ENCODE results near the gene SLC9A9.

The SLC9A9 gene

GRCh38 chr3:143278721-143279120 lies 569.5 kb downstream of the SLC9A9 start:
- Histone ChIP-seq H3K4me1 (ENCODE audit: insufficient read depth, low read length) (no peaks in the 10 kb centered on the region), H3K9ac (ENCODE audit: low read depth, low read length) (no peak overlapping the region), H3K9me3 (ENCODE audit: control insufficient read depth, insufficient read depth, low read length) (no peaks in the 10 kb centered on the region), H3K36me3 (ENCODE audit: insufficient read depth, low read length) (no peaks in the 10 kb centered on the region)

DNA sequence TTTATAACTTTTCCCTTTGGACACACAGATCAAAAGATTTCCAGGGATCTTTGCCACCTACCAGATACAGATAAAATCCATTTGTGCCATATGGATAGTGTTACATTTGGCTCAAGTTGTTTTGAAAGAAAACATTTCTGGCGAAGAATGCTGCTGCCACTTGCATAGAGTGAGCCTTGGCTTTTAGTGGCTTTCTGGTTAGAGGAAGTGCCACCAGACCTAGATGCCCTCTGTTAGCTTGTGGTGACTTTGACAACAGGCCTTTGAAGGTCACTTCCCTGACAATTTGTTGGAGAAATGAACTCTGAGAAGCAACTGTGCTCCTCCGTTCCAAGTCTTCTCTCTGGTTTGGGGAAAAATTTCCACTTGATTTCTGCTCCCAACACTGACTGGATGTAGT lies 570.7 kb downstream of the SLC9A9 start:
- Histone ChIP-seq H3K4me1 (ENCODE audit: insufficient read depth, low read length) (no peaks in the 10 kb centered on the region), H3K36me3 (ENCODE audit: insufficient read depth, low read length) (no peaks in the 10 kb centered on the region), H3K9ac (ENCODE audit: low read depth, low read length) (no peak overlapping the region), H3K9me3 (ENCODE audit: control insufficient read depth, insufficient read depth, low read length) (no peaks in the 10 kb centered on the region)

- H3K9me3 ChIP-seq (ENCODE audit: control insufficient read depth, insufficient read depth, low read length): no peaks in the 10 kb centered on the region
- H3K4me1 ChIP-seq (ENCODE audit: insufficient read depth, low read length): no peaks in the 10 kb centered on the region
- no peaks in the 10 kb centered on the region for H3K36me3 ChIP-seq (ENCODE audit: insufficient read depth, low read length)
- no peak overlapping the region for H3K9ac ChIP-seq (ENCODE audit: low read depth, low read length)
Measured at GRCh38 chr3:143276592-143276991, 571.7 kb downstream of the SLC9A9 start.

- Histone ChIP-seq H3K4me1 (ENCODE audit: insufficient read depth, low read length) (no peaks in the 10 kb centered on the region), H3K9ac (ENCODE audit: low read depth, low read length) (no peak overlapping the region), H3K36me3 (ENCODE audit: insufficient read depth, low read length) (no peaks in the 10 kb centered on the region)
Measured at GRCh38 chr3:143273975-143274690, 574.1 kb downstream of the SLC9A9 start.

DNA sequence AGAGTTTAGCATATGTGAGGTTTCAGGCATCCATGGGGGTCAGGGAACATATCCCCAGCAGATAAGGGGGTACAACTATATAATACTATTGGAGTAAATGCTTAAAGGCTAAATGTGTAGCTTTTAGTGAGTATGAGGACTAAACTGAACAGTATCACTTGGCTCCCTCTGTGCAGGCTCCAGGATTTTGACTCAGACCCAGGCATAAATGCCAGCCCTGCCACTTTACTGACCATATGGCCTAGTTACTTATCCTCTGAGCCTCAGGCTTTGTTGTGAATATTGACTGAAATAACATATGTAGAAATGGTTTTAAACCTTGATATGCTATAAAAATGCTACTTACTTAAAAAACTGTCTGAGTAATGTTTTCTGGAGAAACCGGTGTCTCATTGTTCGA lies 577.1 kb downstream of the SLC9A9 start:
- Histone ChIP-seq H3K9ac (ENCODE audit: low read depth, low read length) (no peak overlapping the region), H3K36me3 (ENCODE audit: insufficient read depth, low read length) (no peaks in the 10 kb centered on the region), H3K4me1 (ENCODE audit: insufficient read depth, low read length) (no peaks in the 10 kb centered on the region), H3K9me3 (ENCODE audit: control insufficient read depth, insufficient read depth, low read length) (no peaks in the 10 kb centered on the region)

More at GRCh38 chr3:143273975-143274690, 574.1 kb downstream of the SLC9A9 start:
- no peaks in the 10 kb centered on the region for H3K9me3 ChIP-seq (ENCODE audit: control insufficient read depth, insufficient read depth, low read length)

DNA sequence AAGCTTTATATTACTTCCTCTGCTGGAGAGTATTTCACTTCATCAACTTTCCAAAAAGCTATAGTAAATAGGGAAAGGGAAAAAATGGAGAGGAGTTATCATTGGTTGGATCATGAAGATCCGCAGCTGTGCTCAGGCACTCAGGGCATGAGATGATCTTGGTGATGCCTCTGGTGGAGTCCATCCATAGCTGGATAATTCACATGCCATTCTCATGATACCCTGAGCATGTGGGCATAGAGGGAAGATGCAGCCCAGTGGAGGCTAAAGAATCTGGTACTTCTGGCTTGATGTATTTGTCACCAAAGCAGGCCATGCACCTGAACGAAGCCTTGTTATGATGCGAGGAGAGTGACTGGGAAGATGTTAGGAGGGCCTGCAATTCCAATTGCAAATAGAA lies 578.5 kb downstream of the SLC9A9 start:
- Histone ChIP-seq H3K9me3 (ENCODE audit: control insufficient read depth, insufficient read depth, low read length) (no peaks in the 10 kb centered on the region), H3K9ac (ENCODE audit: low read depth, low read length) (no peak overlapping the region), H3K4me1 (ENCODE audit: insufficient read depth, low read length) (no peaks in the 10 kb centered on the region), H3K36me3 (ENCODE audit: insufficient read depth, low read length) (no peaks in the 10 kb centered on the region)

- Histone ChIP-seq H3K9ac (ENCODE audit: low read depth, low read length) (no peak overlapping the region), H3K9me3 (ENCODE audit: control insufficient read depth, insufficient read depth, low read length) (no peaks in the 10 kb centered on the region), H3K36me3 (ENCODE audit: insufficient read depth, low read length) (no peaks in the 10 kb centered on the region), H3K4me1 (ENCODE audit: insufficient read depth, low read length) (0 out of 2 replicates have a peak, but pooled peaks cover 4% of the 10 kb centered on the region)
Measured at GRCh38 chr3:143267989-143268388, 580.3 kb downstream of the SLC9A9 start.

- Histone ChIP-seq H3K36me3 (ENCODE audit: insufficient read depth, low read length) (no peaks in the 10 kb centered on the region), H3K9ac (ENCODE audit: low read depth, low read length) (no peak overlapping the region), H3K4me1 (ENCODE audit: insufficient read depth, low read length) (0 out of 2 replicates have a peak, but pooled peaks cover 4% of the 10 kb centered on the region), H3K9me3 (ENCODE audit: control insufficient read depth, insufficient read depth, low read length) (no peaks in the 10 kb centered on the region)
Measured at GRCh38 chr3:143266927-143267326, 581.3 kb downstream of the SLC9A9 start.

DNA sequence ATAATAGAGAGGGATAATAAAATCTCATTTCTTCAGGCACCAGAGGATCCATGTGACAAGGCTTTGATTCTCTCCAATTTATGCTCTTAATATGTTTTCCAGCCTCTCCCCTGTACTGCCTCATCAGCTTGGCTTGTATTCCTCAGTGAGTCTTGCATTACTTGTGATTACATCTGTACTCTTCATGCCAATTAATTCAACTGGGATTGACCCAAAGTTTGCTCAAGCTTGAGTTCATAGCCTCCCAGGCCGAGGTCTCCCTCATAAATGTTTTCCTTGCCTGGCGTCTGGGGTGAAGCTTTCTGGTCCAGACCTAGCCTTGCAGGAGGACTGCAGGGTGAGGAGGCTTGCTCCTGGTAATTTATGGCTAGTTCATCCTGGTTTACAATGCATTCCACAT lies 581.8 kb downstream of the SLC9A9 start:
- Histone ChIP-seq H3K4me1 (ENCODE audit: insufficient read depth, low read length) (0 out of 2 replicates have a peak, but pooled peaks cover 4% of the 10 kb centered on the region), H3K36me3 (ENCODE audit: insufficient read depth, low read length) (no peaks in the 10 kb centered on the region), H3K9ac (ENCODE audit: low read depth, low read length) (no peak overlapping the region), H3K9me3 (ENCODE audit: control insufficient read depth, insufficient read depth, low read length) (no peaks in the 10 kb centered on the region)

- H3K9ac ChIP-seq (ENCODE audit: low read depth, low read length): no peak overlapping the region
- 0 out of 2 replicates have a peak, but pooled peaks cover 4% of the 10 kb centered on the region for H3K4me1 ChIP-seq (ENCODE audit: insufficient read depth, low read length)
- no peaks in the 10 kb centered on the region for H3K36me3 ChIP-seq (ENCODE audit: insufficient read depth, low read length)
- no peaks in the 10 kb centered on the region for H3K9me3 ChIP-seq (ENCODE audit: control insufficient read depth, insufficient read depth, low read length)
Measured at GRCh38 chr3:143265501-143266070, 582.7 kb downstream of the SLC9A9 start.

DNA sequence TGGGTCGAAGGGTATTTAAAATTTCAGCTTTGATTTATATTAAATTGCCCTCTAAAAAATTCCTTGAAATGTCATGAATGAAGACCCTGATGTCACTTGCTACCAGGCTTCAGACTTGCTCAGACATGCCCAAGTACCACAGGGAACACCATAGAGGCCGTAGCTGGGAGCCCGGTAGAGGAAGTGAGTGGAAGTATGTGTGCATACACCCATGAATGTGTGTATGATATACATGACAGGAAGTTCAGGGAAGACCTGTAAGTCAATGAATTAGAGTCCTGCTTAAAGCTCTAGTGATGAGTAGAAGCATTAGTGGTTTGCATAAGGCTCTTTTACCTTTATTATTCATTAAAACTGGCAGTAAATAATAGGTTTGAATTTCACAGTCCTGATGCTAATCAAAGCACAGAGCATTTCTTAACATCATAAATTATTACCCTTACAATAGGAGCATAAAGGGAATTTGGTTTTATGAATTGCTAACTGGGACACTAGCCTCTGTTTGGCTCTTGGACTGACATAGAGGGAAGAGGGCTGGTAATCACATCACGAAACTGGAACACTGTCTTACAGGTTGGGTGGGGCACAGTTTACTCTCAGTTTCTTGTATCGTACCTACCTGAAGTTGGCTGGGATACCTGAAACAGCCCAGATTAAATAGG lies 584.3 kb downstream of the SLC9A9 start:
- Histone ChIP-seq H3K36me3 (ENCODE audit: insufficient read depth, low read length) (no peaks in the 10 kb centered on the region), H3K9me3 (ENCODE audit: control insufficient read depth, insufficient read depth, low read length) (no peaks in the 10 kb centered on the region), H3K9ac (ENCODE audit: low read depth, low read length) (no peak overlapping the region), H3K4me1 (ENCODE audit: insufficient read depth, low read length) (0 out of 2 replicates have a peak, but pooled peaks cover 4% of the 10 kb centered on the region)

GRCh38 chr3:143261848-143262247 lies 586.4 kb downstream of the SLC9A9 start:
- Histone ChIP-seq H3K9me3 (ENCODE audit: control insufficient read depth, insufficient read depth, low read length) (no peaks in the 10 kb centered on the region), H3K36me3 (ENCODE audit: insufficient read depth, low read length) (no peaks in the 10 kb centered on the region), H3K4me1 (ENCODE audit: insufficient read depth, low read length) (0 out of 2 replicates have a peak, but pooled peaks cover 4% of the 10 kb centered on the region), H3K9ac (ENCODE audit: low read depth, low read length) (no peak overlapping the region)

DNA sequence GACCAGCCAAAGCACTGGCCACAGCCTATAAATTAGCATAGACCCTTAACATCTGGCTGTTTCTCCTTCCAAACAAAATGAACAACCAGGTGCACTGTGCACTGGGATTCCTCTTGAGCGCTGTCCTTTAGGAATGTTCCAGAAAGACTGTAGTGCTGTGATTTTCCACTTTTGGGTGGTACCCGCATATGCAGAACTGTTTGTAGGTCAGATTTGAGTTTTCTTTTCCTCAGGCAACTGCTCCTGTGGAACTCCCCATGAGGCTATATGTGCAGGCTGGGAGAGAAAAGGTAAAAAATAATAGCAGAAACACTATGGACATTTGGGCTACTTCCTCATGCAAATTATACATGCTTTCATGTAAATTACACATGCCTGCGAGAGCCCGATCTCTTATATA lies 589.6 kb downstream of the SLC9A9 start:
- Histone ChIP-seq H3K9ac (ENCODE audit: low read depth, low read length) (no peak overlapping the region), H3K9me3 (ENCODE audit: control insufficient read depth, insufficient read depth, low read length) (no peaks in the 10 kb centered on the region), H3K4me1 (ENCODE audit: insufficient read depth, low read length) (no peaks in the 10 kb centered on the region), H3K36me3 (ENCODE audit: insufficient read depth, low read length) (no peaks in the 10 kb centered on the region)

GRCh38 chr3:143256416-143256815 lies 591.9 kb downstream of the SLC9A9 start:
- Histone ChIP-seq H3K9me3 (ENCODE audit: control insufficient read depth, insufficient read depth, low read length) (no peaks in the 10 kb centered on the region), H3K36me3 (ENCODE audit: insufficient read depth, low read length) (no peaks in the 10 kb centered on the region), H3K4me1 (ENCODE audit: insufficient read depth, low read length) (no peaks in the 10 kb centered on the region), H3K9ac (ENCODE audit: low read depth, low read length) (no peak overlapping the region)

GRCh38 chr3:143255739-143256138 lies 592.5 kb downstream of the SLC9A9 start:
- Histone ChIP-seq H3K36me3 (ENCODE audit: insufficient read depth, low read length) (no peaks in the 10 kb centered on the region), H3K4me1 (ENCODE audit: insufficient read depth, low read length) (no peaks in the 10 kb centered on the region), H3K9me3 (ENCODE audit: control insufficient read depth, insufficient read depth, low read length) (no peaks in the 10 kb centered on the region; the same call in 1 of the 2 replicates), H3K9ac (ENCODE audit: low read depth, low read length) (no peak overlapping the region)
